Pulmonary artery endothelial cell (primary cell): ENCODE data around the gene ARF5. TPM values are rescaled to one million over a fixed set of nuclear protein-coding genes. Genes with fewer than 3 reads are reported as not detected.

ENCODE experiments used
- DNase-seq: peaks from one replicate; pipeline ENCODE4 v3.0.0-alpha.2; 2011; ENCODE audit warnings: low read depth, low spot score
- total RNA-seq: library from RNA; depleted of rRNA; stranded (reverse); fragments of >200 nt; gene quantifications from 2 replicates; pipeline ENCODE4 v1.2.3, GENCODE V29; 2014

The ARF5 gene
- total RNA-seq, 1 donor from 2014 or later: 215 TPM

DNA sequence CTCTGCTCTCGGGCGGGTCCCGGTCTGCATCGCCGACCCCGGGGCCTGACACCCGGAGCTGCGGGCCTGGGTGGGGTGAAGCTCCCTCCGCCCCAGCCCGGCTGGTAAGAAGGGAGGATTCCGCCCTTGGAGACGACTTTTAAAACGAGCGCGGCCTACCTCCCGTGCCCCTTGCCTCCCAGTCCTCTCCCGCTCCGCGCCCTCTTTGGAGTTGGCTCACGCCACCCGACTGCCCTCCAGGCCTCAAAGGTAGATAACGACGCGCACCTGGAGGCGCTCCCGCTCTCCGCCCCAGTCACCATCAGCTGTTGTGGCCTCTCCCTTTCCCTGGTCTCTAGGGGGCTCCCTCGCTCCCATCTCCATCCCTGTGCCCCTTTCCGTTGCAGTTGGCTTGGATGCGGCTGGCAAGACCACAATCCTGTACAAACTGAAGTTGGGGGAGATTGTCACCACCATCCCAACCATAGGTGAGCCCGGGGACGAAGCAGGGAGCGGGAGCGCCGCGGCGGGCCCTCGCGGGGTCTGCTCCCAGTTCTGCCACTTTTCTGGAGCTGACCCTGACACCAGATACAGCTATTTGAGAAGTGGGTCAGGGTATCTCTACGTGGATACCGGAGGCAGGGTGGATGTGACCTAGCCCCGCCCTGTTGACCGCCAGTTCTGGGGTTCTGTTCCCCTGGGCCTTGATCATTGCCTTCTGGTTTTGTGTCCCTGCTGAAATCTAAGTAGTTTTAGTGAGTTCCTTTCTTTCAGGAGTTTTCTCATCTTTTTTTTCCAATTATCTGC lies 679 bp downstream of the ARF5 start:
- peak; percentile 13 for DNase-seq

GRCh38 chr7:127589896-127590295 lies 1.7 kb downstream of the ARF5 start:
- DNase-seq: no peak

DNA sequence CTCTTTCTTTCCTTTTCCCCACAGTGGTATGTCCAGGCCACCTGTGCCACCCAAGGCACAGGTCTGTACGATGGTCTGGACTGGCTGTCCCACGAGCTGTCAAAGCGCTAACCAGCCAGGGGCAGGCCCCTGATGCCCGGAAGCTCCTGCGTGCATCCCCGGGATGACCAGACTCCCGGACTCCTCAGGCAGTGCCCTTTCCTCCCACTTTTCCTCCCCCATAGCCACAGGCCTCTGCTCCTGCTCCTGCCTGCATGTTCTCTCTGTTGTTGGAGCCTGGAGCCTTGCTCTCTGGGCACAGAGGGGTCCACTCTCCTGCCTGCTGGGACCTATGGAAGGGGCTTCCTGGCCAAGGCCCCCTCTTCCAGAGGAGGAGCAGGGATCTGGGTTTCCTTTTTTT lies 3.0 kb downstream of the ARF5 start:
- DNase-seq: no peak

DNA sequence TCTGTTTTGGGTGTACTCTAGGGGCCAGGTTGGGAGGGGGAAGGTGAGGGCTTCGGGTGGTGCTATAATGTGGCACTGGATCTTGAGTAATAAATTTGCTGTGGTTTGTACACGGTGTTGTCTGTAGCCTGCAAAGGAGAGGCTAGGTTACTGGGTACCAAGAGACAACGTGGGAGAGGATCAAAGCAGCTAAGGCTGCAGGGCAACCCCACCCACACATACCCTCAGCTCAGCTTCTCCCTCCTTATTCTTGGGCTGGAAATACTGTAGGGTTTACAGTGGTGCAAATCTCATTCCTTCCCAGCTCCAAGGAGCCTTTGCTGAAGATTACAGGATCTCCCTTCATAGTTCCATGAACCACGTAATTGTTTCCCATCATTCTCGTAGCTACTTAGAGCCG lies 3.4 kb downstream of the ARF5 start:
- DNase-seq: no peak

- no peak for DNase-seq
Observed at GRCh38 chr7:127592550-127592949, 4.3 kb downstream of the ARF5 start.

- no peak for DNase-seq
Observed at GRCh38 chr7:127594490-127594889, 6.3 kb downstream of the ARF5 start.

DNA sequence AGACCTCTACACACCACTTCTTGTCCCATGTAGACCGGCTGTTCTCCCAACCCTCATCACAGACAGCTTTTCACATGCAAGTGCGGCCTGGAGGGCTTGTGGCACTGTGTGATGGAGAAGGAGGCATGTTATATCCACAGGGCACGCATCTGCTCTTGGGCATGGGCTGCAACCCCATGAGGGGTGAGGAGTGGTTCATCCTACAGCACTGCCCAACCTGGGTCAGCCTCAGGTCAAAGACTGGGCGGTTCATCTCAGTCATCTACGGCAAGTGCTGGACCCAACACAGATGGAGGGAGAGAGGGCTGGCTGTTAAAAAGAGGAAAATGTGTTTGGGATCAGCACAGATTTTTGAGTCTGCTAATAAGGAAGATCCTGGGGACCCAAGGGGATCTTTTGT lies 7.5 kb downstream of the ARF5 start:
- no peak for DNase-seq

GRCh38 chr7:127598318-127598717 lies 10.1 kb downstream of the ARF5 start:
- DNase-seq: no peak

DNA sequence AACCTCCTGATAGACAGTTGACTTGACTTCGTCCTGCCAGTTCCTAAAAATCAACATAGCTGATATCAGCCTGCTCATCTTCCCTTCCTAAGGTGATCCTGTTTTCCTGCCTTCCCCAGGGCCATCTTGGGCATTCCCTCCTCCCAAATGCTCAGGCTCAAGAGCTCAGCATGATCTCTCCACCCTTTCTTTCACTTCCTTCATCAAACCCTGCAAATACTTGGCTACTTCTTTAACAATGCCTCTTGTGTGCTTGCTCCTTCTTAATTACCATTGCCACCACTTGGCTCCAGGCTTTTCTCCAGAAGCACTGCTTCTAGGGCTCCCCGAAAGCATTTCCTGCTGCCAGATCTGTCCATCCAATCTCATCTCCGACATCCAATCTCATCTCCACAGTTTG lies 12.7 kb downstream of the ARF5 start:
- DNase-seq: no peak

DNA sequence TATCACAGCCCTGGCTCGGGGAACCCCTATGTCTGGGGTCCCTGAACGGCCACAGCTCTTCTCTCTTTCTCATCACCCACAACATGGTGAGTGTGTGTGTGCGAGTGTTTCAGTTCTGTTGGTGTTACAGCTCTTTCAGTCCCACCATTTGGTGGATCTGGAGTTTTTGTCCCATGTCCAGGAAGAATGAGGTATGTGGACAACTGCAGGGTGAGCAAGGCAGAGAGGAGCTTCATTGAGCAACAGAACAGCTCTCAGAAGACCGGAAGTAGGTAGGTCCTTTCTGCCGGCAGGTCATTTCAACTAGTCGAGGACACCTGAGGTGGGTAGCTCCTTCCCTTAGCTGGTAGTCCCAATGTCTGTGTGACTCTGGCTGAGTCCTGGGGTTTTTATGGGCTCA lies 20.2 kb downstream of the ARF5 start:
- no peak for DNase-seq

GRCh38 chr7:127609297-127609696 lies 21.1 kb downstream of the ARF5 start:
- DNase-seq: no peak

GRCh38 chr7:127612263-127612662 lies 24.1 kb downstream of the ARF5 start:
- no peak for DNase-seq

DNA sequence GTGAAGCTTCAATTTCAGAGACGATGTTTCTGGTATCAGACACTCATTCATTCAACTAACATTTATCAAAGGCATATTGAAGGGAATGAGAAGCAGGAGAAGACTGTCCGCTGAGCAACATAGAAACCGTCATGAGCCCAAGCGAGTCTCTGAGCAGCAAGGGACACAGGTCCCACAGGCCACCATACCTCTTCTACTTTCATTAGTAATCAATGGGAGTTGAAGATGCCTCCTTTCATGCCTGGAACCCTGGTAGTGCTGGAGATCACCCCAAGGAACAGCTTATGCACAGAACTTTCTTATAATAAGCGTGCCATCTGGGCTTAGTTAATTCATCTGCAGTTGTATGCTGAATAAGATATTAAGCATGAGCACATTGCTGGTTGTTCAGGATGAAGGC lies 28.5 kb downstream of the ARF5 start:
- DNase-seq: no peak

- no peak for DNase-seq
Observed at GRCh38 chr7:127618042-127618441, 29.8 kb downstream of the ARF5 start, which contains the start of gene PAX4. Gene PAX4 (minus strand): TSS chr7:127618142. CDS start chr7:127615928, 2,214 bp downstream.

- DNase-seq: no peak
Observed at GRCh38 chr7:127618775-127619174, 30.6 kb downstream of the ARF5 start.

GRCh38 chr7:127619681-127620405 lies 31.6 kb downstream of the ARF5 start:
- no peak for DNase-seq

DNA sequence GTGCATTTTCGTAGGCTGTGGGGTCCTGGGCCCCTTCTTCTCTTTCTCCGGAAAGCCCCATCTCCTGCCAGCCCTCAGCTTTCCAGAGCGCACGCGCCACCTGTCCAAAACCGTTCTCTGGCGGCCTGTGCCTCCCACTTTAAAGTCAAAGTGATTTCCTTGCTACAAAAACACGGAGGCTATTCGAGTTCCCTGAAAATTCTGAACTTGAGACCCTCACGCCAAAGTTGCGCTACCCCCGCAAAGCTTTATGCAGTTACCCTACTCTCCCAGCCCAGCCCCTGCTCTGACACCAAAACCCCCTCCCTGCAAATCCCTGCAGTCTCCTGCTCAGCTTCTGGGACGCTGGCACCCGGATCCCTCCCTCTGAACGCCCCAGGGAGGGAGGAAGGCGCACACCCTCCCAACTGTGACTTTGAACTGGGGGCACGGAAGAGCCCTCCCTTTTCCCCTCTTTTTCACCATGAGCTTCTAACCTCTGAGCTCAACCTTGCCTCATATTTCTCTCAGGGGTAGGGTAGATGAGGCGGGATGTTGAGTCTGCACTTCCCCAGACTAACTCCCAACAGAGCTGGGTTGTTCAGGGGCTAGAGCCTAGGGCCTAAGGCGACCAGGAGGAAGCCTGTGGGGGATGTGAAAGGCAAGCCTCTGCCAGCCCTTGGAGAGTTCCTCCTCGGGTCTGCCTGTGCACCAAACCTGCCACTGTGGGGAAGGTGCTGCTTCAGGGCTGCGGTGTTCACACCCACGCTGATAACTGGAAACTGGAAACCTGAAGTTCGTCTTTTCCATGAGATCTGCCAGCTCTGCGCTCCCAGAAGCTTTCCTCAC lies 32.4 kb downstream of the ARF5 start:
- no peak for DNase-seq

- no peak for DNase-seq
Observed at GRCh38 chr7:127625331-127625730, 37.1 kb downstream of the ARF5 start.

DNA sequence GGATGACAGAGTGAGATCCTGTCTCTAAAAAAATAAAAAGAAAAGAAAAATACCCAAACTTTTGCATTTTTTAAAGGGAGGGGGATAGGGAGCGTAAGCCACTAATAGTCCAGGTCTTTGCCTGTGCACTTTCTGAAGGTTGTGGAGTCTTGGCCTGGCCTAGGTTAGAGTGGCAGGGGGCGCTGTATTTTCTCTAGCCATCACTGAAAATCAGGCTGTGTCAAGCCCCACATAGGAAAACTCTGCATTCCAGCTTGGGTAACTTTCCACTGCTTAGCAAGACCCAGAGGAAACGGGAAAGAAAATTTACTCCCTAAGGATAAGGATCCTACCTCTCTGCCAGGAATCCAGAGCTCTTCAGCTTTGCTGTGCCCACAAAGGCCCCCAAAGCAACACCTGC lies 40.2 kb downstream of the ARF5 start:
- no peak for DNase-seq

GRCh38 chr7:127629268-127629854 lies 41.1 kb downstream of the ARF5 start:
- no peak for DNase-seq

DNA sequence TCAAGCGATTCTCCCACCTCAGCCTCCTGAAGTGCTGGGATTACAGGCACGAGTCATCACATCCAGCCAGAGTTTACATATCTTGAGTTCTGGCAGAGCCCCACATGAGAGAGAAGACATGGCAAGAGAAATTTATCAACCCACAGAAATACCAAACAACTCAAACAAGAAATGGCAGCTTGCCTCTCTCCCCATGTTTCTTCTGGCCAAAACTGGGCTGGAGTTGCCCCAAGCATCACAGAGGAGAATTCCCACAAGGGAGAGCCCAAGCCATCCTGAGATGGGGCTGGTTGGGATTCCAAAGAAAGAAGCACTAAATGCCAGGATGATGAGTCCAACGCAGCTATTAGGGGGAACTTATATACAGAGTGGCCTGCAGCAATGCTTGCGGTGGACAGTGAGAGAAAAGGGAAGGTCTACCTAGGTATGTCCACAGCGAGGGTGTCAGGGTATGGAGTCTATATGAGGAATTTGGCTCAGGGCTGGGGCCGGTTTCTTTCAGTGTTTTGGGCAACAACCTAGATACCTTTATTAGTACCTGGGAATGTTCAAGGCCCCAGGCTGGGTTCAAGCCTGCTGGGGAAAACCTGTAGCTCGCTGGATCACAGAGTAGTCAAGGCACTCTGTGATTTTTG lies 44.2 kb downstream of the ARF5 start:
- no peak for DNase-seq
